Measurements from ENCODE around the gene PTPRG. TPM values are rescaled to one million over a fixed set of nuclear protein-coding genes. Genes with fewer than 3 reads are reported as not detected.

Gene PTPRG
- polyA plus RNA-seq, 1 donor = 95.1 TPM

DNA sequence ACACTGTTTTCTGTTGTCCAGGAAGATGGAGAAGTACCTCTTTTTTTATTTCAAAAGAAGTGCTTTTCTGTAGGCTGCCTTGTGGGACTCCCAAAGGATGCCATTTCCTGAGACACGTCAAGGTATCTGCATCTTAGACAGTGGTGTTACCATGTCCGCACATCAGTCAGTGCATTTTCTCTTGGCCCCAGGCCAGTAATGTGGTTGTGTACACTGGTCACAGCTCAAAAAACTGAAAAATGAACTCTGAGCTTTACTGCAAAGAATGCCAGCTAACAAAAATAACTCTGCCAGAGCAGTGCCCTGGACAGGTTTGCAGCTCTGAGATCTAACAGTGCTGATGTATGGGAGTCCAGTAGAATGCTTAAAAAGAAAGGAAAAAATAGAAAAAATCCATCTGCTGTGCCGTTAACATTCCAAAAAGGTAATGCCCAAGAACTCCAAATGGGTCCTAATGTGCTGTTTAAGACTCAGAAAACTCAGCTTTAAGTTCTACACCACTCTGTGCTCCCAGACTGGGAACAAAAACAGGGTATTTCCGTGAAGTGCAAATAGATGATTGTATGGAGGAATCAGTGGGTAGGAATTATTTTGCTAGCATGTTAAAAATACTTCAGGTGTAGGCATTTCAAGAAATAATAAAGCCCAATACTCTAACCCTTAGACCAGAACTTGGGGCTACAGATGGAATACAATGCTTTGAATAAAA is 496.1 kb downstream of the PTPRG start:
- DNase-seq = no peak

DNA sequence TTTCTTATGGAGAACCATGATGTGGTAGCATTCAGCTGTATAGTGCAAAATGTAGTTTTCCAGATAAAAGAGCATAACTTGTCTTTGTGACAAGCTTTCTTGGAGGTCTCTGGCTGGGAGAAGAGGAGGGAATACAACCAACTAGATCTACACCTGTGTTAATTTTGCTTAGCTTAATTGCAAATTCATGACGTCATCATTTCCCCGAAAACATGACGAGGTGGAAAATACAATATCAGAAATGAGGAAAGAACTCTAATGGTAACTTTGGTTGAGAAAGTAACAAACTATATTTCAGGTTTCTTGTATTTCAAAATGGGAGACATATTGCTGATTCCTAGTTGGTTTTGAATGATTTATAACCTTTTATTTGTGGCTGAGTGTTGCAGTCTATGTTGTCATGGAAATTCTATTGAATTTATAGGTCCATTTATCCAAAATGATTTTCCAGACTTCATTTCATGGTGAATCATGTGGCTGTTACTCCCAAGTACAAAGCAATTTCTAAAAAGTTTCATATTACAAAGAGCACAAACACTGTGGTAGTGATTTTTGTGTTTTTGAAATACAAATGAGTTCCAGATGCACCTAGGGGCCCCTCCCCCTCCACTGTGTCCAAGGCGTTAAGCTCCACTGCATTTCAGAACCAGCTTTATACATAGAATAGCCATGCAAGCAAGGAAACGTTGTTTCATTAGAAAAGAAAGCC is 504.8 kb downstream of the PTPRG start:
- DNase-seq = no peak

DNA sequence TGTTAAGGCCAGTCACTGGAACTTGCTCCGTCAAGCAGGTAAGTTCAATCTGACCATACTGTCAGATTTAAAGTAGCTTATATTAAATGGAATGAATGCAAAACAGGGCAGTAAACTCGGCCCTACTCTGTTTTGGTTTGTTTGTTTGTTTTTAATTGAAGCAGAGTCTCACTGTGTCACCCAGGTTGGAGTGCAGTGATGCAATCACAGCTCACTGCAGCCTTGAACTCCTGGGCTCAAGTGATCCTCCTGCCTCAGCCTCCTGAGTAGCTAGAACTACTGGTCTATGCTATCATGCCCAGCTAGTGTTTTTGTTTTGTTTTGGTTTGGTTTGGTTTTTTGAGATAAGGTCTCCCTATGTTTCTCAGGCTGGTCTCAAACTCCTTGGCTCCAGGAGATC is 507.0 kb downstream of the PTPRG start:
- DNase-seq = no peak

DNA sequence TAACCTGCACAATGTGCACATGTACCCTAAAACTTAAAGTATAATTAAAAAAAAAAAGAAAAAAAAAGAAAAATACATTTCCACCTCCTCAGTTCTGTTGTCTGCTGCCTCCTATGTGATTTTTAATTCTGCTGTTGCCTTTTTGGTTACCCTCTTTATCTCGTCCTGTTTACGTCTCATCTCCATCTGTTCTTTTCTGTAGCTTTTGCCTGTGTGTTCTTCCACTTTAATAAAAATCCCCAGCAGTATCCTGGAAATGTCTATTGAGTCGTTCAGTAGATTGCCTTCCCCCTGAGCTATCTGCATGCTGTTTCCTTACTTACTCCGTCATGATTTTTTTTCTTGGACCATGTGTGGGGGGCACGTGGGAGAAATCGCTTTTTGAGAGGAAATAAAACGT is 509.5 kb downstream of the PTPRG start:
- DNase-seq = no peak

DNA sequence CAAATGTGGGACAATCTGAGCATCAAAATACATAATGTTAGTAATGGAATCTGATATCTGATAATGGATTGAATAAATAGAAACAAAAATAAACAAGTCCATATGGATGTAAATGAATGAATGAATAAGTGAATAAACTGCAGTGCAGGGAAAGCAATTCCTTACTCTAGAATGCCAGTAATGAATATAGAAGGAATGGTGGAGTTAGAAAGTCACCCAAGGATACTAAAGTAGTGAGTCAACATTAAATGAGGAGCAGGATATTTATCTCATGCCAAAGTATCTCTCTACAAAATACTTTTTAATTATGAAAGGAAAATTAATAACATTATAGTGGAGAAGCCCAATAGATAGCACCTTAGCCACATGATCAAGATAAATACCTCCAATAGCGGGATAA is 511.7 kb downstream of the PTPRG start:
- no peak for DNase-seq

DNA sequence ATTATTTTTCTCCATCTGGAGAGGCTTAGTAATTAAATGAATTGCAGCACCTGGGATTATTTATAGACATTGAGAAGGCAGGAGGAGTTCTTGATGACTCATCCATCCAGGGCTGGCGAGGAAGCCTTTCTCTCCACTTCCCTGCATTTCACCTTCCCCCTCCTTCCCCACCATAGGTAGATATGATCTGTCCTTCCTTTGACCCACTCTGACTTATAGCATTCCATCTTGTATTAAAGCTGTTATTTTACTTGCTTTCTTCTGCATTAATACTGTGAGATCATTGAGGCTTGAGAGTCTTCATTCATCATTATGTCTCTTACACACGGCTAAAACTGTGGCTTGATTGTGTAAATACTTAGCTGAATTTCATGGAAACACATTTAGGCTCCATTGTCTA is 523.2 kb downstream of the PTPRG start:
- no peak for DNase-seq

DNA sequence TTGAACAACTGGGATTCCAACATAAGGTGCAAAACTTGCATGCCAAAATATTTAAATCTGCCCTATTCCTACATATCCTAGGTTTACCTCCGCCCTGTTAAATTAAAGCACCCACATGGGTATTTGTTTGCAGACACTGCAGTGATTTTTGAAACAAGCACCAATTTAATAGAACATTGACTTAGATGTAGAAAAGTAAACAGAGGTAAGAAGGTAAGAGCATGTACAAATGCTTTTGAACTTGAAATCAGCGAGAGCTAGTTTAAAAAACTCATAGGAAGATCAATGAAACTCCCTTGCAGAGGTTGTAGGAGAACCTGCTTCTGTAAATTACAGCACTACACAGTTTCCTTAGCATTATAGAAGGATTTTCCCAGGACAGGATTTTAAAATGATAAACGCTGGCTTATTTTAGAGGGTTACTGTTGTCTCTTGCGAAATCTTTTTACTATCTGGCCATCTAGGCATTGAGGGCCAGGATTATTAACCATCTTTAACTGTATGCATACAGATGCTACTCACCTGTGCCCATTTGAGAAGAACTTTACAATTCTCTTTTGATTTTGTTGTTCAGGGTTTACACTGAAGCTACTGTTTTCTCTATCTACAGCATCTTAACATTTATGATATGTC is 527.2 kb downstream of the PTPRG start:
- no peak for DNase-seq

DNA sequence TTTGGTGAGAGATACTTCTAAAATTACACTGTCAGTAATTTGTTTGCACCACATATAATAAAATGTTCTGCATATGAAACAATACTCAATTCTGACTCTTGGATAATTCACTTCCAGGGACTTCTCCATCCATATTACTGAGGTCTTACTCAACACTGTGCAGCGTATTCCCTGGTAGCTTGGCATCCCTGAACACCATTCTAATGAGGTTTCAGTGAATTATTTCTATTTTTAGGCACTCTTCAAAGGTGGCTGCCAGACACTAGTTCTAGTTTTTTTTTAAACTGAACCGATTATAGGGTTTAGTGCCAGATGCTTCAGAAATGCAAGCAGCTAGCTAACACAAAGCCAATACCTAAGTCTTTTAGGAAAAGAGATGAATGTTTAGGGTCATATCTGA is 528.7 kb downstream of the PTPRG start:
- DNase-seq = no peak

DNA sequence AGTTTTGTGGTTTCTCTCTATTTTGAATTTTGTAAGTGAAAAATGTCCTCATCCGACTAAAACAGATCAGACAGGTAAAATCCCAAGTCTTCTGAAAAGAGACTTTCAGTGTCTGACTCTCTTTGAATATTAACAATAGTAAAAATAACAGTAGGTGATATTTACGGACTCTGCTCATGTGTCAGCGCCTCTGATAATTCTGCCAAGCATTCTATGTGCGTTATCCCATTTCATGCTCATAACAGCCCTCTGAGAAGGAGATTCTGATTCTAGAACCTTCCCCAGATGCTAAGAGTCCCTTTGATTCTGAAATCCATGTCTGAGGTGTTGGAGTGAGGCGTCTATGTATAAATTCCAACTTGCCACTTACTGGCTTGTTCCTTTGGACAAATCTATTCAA is 529.1 kb downstream of the PTPRG start:
- no peak for DNase-seq

DNA sequence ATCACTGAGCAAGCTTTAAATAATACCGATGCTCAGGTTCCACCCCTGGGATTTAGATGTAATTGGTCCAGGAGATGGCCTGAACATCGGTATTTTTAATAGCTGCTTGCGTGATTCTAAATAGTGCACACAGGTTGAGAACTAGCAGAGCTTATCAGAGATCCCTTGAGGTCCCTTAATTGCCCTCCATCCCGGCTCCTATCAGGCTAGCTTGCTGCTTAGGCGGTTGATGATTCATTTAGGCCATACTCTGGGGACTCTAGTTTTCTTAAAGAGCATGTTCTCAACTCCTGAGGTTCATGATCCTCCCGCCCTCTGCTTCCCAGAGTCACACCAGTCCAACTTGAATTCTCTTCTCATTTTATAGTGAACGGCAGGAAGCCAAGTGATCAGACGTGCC is 531.7 kb downstream of the PTPRG start:
- DNase-seq = no peak

DNA sequence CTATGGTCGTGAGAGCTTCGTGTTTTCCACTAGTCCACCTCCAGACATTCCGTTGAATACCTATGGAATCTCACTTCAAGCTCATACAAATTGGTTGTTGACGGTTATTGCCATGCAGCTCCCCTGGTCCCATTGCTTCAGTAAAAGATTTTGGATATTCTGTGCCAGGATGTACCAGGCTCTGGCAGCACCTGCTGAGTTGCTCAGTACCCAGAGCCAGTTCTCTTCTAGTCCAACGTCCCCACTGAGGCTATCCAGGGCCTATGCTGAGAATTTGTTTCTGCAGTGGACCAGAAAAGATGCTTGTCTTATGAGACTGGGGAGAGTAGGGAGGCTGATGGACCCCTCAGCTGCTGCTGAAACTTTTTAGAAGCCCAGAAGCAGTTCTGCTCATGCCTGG is 533.1 kb downstream of the PTPRG start:
- no peak for DNase-seq

DNA sequence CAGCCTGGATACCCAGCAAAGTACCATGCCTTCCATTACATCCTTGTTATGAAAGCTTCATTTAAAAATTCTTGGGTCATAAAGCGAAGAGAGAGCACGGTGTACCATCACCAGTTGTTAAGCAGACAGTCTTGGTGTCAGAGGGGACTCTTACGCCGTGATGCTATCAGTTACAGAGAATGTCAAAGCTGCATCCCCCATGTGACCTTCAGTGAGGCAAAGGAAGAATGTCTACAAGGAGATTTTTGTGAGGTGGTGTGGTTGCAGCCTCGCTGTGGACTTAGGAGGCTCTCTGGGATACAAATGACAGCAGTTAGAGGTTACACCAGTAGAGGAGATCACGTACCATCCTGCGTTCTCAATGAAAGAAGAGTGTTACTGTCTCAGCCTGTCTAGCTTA is 533.7 kb downstream of the PTPRG start:
- peak; percentile 13 for DNase-seq

DNA sequence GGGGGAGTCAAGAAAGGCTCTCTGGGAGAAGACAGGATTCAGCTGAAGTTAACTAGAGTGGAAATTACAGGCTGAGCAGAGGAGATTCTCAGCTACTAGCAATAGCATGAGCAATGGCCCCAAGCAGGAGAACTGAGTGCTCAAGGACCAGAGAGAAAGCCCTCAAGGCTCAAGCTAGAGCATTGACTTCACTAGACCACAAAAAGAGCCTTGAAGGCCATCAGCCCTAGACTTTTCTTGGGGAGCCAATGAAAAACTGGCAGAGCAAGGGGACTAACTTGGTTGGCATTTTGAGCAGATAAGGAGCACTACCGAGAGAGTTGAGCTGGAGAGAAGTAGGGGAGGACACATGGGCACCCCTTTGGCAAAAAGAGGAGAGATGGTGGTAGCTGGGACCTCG is 534.4 kb downstream of the PTPRG start:
- DNase-seq = no peak

DNA sequence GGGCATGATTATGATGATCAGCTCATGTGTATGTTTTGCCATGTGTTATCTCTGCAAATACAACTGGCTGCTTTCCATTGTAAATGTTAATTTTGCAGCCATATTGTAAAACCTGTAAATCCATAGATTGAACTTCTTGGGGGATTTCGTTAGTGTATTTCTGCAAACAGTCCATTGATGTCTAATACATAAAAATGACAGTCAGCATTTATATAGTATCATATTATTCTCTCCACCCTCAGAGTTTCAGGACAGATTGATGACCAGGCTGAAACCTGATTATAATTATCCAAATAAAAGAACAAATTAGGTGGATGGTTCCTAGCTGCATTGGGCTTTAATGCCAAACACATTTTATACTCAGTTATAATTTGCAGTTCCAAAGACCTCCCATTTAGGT is 535.1 kb downstream of the PTPRG start:
- DNase-seq = no peak

DNA sequence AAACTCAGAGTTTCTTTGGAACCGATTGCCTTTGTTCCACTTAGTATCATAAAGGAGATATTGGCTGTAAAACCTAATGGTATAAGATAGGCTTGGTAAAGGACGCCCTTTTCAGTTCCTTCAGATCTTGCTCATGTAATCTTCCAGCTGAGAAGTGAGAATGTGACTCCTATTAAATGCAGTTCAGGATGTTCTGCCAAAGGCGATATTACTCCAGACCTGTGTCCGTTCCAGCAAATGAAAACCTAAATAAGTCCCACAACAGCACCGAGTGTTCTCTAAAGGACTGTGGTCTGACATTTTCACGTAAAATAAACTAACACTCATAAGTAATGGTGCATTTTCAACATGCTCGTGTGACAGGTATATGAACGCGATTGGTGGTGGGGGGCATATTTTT is 535.8 kb downstream of the PTPRG start:
- DNase-seq = no peak

DNA sequence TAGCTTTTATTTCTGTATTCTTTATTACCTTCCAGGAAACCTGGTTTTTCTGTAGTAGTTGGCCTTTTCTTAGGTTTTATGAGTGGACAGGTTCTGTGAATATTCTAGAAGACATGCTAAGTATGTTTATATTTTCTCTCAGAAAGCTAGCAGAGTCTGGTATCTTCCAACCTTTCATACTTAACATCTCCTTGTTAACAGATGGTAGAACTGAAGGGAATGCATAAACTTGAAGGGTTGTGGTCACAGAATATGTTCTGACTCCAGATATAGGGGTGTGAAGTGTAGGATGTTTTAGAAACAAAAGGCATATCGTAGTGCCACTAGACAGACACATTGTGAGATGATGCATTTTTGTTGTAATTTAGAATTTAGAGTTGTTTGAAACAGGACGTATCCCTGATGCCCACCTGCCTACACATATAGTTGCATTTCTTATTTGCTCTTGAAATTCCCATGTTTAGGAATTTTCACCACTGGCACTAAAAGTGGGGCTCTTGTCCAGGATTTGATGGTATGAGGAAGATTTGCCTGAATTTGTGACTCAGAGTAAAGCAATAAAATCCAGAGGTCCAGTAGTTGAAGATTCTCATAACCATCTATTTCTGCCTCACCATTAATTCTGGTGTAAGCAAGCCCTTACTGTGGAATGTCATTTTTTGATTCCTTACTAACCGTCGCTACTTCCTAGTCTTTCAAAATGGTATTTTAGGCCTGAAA is 537.4 kb downstream of the PTPRG start:
- no peak for DNase-seq

DNA sequence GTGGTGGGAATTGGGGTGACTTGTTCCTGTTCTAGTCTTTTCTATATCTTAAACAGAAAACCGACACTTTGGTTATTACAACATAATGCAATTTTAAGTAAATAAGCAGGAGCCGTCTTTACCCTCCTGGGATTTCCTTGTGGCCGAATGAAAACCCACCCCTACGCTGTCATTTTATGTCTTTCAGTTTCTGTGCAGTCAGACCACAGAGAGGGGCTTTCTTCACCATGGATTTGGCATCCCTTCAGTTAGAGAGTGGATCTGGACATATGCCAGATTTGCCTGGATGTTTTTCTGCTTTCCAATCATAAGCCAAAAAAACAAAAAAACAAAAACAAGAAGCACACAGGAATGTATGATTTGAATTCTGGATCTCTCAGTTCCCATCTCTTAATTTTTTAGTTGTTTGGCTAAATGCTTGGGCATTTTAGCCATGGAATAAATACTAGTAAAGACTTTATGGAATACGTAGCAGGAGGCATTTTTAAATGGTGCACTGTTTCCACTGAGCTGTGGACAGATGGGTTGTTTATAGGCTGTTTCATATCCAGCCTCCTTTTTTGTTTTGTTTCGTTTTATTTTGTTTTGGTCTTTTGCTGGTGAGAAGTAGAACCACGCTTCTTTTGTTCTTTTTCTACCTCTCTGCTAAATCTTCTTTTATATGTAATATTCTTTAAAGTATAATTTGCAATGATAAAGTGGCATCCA is 539.1 kb downstream of the PTPRG start:
- no peak for DNase-seq

DNA sequence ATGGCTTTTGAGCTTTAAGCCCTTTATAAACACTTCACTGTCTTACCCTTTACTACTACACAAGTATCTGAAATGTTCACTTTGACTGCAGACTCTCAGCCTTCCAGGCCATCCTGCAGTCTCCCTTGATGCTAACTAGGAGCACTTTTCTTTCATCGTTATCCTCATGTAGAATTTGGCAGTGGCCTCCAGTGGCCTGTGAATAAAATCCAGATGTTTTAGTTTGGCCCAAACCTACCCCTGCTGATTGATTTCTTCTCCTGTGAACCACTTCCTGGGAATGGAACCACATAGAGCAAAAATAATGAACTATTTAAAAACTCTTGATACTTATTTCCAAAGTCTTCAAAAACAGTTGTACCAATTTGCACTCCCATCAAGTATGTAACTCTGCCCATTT is 540.1 kb downstream of the PTPRG start:
- no peak for DNase-seq

DNA sequence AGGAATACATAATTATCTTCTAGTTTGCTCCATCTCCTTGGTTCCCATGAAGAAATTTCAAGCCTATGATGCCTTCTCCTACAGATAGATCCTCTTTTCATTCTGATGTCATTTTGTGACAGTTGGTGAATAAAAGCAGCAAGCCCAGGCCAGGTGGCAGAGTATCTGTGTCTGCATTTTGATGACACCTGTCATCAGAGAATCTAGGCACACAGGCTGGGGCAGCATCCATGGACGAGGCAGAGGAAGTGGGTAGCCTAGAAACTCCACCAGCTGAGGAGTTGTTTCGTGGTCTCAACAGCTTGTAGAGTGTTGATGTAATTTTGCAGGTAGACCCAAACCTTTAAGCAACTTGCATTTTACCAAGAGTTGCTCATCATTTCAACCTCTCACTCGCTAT is 542.2 kb downstream of the PTPRG start:
- no peak for DNase-seq

DNA sequence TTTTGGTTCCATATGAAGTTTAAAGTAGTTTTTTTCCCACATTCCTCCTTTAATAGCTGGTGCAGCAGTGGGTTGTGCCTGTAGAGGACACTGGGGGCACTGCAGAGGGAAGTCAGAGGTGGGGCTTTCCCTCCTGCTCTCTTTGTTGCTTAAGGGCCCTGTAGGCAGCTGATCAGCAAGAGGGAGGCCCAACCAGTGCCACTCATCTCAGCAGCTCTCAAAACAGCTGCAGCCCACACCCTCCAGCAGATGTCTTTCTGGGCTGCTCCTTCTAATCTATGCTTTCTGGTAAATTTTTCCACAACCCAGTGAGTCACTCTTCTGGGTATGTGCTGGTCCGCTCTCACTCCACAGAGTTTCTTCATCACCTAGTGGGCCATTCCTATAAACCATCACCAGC is 548.2 kb downstream of the PTPRG start:
- DNase-seq = no peak

DNA sequence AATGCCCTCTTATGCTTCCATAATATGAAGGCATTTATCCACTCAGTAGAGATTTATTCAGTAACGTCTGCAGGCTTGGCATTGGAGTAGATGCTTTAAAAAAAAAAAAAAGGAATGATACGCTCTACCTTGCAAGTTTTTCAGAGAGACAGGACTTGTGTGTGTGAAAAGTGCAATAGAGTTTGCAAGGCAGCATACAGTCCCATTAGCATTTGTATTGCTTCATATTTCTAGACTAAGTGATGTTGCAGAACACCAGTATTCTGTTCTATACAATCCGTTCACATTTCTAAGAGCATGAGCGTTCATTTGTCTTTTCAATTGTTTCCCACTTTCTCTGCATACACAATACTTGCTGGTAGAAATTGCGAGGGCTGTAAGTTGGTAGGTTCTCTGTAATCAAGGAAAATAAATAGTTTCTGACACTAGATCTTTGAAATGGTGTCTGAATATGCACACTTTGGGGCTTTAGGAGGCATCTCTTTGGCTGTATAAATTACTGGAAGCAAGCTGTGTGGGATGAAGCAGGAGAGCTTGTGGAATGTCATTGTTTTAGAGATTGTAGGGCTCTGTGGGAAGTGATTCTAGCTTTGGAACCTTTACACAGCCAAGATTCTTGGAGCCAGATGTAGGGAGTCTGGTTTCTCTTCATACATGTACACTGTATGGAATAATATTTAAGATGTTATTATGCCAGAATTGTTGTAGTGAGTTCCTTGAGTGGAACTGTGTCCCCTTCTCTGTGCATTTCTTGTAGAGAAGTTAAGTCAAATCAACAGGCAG is 549.3 kb downstream of the PTPRG start:
- DNase-seq = no peak

DNA sequence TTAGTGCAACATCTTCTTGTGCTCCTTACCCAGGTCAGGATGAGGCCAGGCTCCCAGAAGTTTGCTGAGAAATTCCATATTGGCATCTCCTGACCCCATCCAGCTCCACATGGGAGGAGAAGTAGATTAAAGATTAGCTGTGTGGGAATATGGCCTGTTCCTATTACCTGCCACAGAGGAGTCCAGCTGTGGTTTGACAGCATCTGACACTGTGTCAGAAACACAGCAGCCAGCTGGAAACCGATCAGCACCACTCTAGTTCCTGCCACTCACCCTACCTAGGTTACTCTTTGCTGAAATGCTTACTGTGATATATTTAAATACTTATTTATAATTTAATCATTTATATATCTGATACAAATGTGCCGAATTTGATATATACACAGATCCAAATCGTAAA is 551.7 kb downstream of the PTPRG start:
- DNase-seq = no peak
